ENCODE results near the gene PLS3.
"Not testable (repeated sequence)": the region's sequence is repeated elsewhere in the genome, so short reads cannot be mapped to it uniquely, and the experiment has no call there.

PLS3 gene, protein sequence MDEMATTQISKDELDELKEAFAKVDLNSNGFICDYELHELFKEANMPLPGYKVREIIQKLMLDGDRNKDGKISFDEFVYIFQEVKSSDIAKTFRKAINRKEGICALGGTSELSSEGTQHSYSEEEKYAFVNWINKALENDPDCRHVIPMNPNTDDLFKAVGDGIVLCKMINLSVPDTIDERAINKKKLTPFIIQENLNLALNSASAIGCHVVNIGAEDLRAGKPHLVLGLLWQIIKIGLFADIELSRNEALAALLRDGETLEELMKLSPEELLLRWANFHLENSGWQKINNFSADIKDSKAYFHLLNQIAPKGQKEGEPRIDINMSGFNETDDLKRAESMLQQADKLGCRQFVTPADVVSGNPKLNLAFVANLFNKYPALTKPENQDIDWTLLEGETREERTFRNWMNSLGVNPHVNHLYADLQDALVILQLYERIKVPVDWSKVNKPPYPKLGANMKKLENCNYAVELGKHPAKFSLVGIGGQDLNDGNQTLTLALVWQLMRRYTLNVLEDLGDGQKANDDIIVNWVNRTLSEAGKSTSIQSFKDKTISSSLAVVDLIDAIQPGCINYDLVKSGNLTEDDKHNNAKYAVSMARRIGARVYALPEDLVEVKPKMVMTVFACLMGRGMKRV

DNA sequence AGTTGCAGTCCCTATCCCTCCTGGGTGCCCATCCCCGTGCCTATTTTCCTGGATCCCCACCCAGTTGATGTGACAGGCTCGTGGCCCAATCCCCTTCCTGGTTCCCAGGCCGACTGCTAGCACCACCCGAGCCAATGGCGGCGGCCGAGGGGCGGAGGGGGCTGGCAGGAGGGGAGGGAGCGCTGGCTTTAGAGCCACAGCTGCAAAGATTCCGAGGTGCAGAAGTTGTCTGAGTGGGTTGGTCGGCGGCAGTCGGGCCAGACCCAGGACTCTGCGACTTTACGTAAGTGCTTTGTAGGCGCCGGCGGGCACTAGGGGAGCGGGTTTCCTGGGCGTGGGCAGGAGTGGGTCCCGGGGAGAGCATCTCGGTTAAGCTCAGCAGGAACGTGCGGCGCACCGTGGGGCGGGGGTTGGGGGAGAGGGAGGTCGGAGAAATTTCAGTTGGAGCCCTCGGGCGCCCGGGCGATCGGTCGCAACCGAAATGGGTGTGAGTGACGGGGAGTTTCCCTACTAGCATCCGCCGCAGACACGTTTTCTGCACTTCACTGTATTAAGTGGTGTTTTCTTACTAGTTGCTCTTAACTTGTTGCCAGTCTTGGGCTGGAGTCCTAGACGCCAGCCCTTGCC, at the start of gene PLS3:
TSS of gene PLS3 (plus strand) at position 197 of the 627 bp plus-strand sequence. CDS start 49,077 bp downstream, outside the sequence.
- no peak for DNase-seq

DNA sequence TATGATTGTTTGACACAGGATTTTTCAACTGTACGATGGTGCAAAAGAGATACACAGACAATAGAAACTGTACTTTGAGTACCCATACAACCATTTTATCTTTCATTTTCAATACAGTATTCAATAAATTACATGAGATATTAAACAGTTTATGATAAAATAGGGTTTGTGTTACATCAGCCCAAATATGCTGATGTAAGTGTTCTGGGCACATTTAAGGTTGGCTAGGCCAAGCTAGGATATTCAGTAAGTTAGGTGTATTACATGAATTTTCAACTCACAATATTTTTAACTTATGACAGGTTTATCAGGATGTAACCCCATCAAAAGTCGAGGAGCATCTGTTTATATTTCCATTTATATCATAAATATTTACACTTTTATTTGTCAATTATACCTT, 42.9 kb upstream of the PLS3 start:
- DNase-seq = no peak

DNA sequence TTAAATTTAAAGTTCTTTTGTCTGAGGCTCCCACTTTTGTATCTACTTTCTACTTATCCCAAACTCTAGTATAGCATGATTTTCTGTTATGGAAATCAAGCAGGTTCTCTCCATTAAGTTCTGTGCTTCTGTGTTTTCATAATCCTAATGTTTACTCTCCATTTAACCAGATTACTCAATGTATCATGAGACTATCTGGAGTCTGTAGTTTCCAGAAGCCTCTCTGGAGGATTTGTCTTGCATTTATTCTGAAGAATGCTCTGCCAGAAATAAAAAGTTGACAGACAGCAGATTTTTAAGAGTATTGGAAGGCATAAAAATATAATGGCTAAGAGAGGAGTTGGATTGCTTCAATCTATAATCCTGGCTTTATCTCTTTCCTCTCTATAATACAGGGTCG, 39.2 kb upstream of the PLS3 start:
- DNase-seq = no peak

DNA sequence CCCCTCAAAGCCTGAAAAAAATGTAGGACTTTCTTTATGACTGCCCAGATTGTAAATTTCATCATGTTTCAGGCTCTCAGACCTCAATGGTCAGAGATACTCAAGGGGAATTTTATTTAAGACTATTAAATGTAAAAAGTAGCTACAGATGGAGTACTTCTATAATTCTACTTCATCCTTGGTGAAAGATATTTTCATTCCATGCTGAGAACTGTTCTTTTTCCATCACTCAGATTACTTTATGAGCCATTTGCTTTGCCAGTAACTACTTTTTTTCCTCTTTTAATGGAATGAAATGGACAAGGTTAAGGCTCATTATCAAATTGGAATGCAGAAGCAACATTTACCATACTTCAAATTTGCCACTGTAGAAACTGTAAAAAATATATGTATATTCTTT, 38.0 kb upstream of the PLS3 start:
- no peak for DNase-seq

DNA sequence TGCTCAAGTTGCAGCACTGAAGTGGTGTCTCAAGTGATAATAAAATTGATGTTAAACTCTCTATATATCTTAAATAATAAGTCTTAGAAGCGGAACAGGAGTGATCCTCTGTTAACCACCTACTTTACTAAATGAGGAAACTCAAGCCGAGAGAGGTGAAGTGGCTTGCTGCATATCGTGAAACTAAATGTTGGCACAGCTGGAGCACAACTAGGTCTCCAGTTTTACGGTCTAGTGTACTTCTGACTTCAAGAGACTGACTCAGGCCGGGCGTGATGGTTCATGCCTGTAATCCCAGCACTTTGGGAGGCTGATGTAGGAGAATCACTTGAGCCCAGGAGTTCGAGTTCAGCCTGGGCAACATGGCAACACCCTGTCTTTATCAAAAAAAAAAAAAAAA, 35.5 kb upstream of the PLS3 start:
- no peak for DNase-seq

DNA sequence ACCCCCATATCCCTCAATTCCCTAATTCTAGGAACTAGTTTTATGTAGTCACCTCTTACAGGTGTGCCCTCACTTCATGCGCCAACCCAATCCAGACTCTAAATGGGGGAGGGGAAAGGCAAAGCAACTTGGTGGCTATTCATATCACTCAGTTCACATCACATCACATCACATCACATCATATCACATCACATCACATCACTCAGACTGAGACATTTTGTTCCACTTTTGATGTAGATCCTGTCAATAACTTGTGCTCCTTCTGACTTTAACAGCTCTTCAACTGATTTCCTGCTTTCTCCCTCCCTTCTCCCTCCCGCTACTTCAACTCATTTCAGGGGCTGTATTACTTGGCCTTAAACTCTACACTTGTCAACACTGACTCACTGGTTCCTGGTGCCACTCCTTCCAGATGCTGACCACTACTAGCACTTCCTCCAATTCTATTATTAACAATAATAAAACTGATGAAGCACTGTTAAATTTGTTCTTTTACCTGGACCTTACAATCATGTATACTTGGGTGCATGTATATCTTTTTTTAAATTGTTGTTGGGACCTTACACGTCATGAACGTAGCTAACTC, 29.1 kb upstream of the PLS3 start:
- no peak for DNase-seq

DNA sequence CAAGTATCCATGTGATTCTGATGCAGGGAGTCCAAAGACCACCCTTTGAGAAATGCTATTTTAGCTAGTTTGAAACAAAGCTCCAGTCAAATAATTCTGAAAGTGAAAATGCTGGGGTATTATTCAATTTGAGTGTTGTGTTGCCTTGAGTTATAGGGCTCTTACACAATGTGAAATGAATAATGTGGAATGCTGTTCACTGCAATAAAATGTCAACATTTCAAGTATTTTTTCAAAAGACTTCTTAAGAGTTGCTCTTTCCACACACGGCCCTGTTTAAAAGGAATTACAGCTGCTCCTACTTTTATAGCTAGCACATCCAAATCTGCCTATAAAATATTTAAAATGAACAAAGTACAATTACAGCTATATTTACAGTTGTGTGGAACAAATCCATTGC, 27.5 kb upstream of the PLS3 start:
- no peak for DNase-seq

DNA sequence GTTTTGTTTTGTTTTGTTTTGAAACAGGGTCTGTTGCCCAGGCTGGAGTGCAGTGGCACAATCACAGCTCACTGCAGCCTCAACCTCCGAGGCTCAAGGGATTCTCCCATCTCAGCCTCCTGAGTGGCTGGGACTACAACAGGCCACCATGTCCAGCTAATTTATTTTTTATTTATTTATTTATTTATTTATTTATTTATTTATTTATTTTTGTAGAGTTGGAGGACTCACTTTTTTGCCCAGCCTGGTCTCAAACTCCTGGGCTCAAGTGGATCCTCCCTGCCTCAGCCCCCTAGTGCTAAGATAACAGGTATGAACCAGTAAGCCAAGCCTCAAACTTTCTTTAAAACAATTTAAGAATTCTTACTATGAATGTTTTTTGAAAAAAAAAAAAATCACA, 26.6 kb upstream of the PLS3 start:
- DNase-seq = no peak

DNA sequence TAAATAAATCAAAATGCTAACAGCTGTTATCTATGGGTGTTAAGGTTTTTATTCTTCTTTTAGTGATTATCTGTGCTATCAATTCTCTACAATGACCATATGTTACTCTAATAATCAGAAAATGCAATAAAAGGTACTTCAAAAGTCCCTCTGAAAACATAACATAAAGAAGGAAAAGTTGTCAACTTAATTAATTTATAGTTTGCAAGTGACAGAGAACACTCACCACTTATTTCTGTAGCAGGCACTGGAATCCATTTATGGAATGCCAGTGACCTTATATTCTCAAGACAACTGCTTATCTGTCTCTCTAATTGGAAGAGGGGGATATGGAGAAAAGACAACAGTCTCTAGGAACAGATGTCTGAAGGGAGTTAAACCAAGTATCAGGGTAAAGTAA, 25.6 kb upstream of the PLS3 start:
- no peak for DNase-seq

DNA sequence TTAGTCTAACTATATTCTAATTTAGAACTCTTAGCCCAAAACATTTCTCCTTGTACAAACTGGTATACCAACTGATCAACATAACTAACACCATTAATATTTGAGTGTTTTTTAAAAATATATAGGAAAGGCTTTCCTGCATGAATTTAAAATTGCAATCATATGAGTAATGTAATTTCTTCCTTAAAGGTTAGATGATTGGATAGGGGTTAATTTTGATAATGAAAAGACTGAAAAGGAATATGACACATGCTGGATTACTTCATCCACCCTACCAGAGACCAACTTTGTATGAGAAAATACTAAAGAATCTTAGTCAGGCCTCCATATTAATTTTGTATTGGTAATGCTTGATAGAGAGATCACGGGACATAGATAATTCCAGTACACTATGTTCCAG, 25.1 kb upstream of the PLS3 start:
- DNase-seq = no peak

DNA sequence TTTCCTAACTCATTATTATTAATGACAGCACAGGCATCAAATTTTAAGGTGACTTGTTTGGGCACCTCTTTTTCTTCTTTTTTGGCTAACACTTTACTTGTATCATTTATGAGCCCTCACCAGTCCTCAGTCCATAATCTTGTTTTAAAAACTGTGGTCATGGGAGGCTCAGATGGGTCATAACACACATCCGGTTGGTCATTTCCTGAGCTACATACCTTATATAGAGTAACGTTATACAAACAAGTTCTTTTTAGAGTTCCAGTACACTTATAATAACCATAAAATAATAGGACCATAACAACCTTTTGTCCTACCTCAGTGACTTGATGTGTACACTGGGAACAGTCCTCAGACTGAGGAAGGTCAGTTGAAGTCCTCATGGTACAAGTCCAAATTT, 21.1 kb upstream of the PLS3 start:
- no peak for DNase-seq

DNA sequence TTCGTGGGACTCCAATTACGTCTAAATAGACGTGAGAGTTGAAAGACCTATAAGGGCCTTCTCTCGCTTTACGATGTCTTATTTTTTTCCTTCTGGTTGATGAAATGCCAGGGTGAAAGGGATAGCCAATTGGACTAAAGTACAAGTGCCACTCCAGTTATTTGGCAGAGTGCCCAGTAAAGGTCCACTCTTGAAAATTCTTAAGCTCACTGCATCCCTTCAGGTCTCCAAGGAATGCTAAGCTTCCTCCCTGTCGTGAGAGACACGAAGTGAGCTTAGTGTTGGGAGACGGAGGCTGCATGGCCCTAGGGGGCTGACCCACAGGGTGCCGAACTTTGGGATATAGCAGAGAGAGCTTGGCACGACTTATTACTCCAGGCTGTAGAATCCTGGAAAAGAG, 19.9 kb upstream of the PLS3 start:
- not testable (repeated sequence) for DNase-seq

DNA sequence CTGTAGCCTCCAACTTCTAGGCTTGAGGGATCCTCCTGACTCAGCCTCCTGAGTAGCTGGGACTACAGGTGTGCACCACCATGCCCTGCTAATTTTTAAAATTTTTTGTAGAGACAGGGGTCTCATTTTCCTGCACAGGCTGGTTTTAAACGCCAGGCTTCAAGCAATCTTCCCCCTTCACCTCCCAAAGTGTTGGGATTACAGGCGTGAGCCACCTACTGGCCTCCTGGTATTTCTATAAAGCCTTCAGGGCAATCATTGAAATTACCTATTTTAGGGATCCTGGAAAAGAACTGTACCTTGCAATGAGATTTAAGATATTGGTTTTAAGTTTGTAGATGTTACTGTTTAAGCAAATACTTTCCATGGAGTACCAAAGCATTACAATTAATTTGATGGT, 13.5 kb upstream of the PLS3 start:
- DNase-seq = no peak

DNA sequence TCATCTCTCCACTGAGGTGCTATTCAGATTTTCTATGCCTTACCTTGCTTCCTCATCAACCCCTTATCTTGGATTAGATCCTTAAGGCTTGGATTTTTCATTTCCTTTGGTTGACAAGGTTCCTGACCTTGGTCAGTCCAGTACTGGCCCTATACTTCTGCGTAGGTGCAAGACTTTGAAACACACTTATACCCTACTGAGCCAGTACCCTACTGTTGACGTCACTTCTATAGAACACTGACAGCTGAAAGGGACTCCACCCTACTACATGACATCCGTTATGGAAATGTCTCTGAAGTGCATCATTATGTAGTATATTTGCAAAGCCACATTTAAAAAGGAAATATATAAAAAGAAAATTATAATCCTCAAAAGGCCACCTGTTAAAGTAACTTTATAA, 12.0 kb upstream of the PLS3 start:
- no peak for DNase-seq

DNA sequence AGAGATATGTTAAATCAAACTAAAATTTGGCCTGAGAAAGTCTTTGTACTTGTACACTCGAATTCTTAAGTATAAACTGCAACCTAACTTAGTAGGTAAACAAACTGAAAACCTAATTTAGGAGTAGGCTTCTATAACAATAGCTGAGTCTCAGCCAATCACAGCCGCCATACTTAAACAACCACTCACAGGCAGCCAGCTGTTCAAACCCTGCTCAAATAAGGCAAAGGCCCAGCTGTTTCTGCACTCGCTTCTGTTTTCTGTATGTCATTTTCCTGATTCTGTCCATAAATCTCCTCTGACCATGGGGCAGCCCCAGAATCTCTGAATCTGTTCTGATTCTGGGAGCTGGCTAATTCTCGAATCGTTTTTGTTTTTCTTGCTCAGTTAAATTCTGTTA, 7.8 kb upstream of the PLS3 start:
- no peak for DNase-seq

DNA sequence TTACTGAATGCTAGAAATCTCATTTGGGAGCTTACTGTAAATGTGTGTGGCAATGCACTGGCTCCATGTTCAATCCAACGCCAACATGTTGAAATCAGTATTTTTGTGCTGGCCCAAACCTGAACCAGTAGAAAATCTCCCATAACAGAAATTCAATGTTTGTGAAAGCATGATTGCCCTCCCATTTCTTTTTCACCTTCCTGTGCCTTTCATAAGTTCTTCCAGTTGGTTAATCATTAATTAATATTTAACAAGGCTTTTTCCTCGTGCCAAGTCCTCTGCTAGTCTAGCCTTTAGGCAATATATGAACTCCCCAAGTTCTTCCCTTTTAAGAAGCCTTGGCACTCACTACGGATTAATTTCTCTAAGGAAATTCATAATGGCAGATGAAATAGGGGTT, 1.3 kb upstream of the PLS3 start:
- no peak for DNase-seq

DNA sequence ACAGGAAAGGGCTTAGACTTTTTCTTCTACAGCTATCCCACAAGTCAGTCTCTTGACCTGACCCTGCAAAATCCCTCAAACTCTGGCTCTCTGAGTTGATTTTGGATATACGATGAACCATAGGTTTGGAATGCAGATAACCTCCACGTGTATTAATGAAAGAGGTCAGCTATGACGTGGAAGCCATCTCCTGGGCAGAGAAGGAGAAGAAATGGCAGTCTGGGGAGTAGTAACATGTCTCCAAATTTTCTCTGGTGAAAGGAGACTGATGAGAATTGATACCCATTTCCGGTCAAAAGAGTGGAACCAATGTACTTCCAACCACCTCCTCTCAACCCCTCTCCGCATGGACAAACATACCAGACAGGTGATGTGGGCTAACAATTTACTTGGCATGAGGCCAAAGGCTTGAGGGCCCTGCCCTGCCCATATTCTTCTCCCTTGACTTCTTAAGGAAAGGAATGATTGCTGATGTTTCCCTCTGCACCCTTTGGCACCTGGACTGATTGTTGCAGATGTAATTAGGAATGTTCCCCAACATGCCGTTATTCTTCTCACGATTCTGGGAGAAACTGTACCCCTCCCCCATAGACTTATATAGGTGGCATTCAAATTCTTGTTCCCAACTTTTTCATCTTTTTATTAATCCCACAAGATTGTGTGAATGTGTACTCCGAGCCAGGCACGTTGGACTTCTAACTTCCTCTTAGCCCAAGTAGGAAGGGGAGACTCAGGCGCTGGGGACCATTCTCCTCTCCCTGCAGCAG, 580 bp upstream of the PLS3 start:
- DNase-seq = no peak

DNA sequence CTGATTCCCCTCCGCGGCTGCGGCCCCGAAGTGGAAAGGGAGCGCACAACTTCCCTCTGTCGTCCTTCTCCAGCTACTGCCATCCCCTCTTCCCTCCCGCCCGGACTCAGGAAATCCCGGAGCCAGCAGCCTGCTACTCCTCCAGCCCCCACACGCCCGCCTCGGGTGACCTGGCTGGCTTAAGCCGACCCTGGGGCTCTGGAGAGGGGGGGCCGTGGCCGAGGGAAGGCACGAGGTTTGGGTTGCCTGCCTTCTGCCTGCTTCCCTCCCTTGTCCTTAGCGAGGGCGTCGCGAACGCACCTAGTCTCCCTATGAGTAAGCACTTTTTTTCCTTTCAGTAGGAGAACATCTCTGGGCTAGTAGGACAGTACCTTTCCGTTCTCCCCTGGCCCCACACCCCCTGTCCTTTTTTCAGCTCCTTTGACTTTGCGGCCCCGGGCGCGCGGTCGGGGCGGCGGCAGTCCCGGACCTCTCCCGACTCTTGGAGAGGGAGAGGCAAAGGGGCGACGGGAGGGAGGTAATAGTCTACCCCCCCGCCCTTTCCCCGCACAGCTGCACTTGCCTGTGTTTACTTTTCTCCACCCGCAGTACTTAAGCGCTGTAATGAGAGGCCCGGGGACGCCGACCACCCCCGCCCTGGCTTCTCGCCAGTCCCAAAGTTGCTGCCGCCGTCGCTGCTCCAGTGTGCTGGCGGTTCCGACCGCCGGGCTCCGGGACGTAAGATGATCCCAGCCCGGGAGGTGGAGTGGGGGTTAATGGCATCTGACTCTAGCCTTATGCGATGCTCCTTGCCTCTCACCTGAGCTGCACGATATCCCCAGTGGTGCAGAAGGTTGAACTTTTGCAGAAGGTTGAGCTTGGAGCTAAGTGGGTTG, 868 bp downstream of the PLS3 start:
- DNase-seq = no peak

DNA sequence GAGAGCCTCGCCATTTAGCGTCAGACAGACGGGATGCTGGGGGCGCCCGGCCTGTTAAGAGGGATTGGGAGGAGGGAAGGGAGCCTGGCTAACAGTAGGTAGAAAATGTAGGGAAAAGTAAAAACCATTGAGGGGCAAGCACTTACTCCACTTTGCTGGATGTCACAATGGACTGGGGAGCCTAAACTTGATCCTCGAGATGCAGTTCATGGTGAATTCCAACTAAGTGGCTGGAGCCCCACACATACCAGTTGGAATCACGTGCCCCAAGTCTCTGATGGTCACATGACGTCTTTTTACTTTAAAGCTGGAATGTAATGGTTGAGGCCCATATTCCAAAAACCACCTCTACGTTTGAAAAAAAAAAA, 1.5 kb downstream of the PLS3 start:
- DNase-seq = no peak

DNA sequence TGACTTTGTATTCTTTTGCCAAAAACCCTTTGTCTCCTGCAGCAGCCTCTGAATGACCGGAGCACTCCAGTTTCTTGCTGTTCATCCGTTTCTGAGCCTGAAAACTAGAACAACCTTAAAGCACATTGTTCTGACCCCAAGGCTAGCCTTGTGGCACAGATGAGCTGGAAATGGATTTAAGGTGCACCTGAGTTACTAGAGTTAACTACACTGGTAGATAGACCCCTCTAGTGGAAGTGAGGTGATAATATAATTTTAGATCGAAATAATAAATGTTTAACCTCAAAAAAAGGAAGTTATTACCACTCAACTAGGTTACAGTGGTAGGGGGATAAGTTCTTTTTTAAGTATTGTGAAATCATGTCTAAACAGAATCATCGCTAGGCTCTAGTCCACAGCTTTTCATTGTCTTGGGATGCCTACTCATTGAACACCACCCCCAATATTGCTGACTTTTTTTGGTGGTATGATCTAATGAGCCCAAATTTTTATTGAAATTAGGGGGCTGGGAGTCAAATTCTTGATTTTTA, 2.7 kb downstream of the PLS3 start:
- DNase-seq = no peak

DNA sequence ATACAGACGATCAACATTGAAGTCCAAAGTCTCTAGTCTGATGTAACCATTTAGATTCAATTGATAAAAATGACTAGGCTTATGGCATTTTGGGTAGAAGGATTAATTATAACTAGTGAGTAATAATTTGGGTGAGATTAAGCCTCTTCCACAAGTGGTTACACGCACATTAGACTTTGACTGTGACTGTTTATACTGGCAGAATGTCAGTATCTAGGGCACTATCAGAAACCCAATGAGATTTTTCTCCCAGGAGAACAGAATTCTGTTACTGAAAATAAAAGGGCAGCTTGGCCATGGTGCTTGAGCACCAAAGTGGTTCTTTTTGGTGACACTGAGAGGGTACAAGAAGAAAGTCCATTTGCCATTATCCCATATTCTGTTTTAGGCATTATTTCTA, 3.3 kb downstream of the PLS3 start:
- no peak for DNase-seq

DNA sequence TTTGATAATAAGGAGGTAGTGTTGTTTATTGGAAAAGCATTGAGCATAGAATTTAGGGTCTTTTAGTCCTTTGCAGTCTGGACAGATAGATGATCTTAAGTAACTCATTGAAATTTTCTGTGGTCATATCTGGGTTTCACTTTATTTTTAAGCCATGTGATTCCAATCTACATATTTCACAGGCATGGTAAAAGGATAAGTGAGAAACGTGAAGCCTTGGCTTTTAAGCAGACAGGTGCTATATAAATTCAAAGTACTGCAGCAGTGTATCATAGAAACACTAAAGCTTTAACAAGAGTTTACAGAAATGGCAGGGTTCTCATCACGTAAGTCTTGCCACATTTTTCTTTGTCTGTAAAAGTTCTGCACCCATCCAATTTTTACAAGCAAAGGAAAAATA, 4.9 kb downstream of the PLS3 start:
- DNase-seq = no peak
